ENCODE measurements around the gene PDXP. TPM values are rescaled to one million over a fixed set of nuclear protein-coding genes. Genes with fewer than 3 reads are reported as not detected.
"Not testable (repeated sequence)": the region's sequence is repeated elsewhere in the genome, so short reads cannot be mapped to it uniquely, and the experiment has no call there.

Gene PDXP
- total and polyA plus RNA-seq, 2 donors, result 8.9 to 25.0 TPM

DNA sequence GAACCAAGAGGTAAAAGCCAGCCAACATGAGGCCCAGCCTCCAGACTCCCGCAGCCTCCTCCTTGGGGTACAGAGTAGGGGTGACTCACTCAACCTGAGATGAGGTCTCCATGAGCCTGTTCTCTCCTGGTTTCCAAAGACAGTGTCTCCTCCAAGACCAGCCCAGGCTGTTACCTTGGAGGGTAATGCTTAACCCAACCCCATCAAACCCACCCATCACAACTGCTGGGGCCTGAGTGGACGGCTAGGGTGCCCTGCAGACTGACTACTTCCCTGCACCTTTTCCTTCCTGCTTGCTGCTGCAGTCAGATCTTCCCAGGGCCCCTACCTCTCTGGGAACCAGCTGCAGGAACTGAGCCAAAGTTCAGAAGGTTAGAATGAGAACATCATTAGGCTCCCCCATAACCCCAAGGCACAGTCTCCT lies 22.5 kb downstream of the PDXP start:
- Histone ChIP-seq H3K27me3 (ENCODE audit: control insufficient read depth in 2 of 2, insufficient read depth in 1 of 2, low read length in 1 of 2) (peaks cover 0 to 2% of the 10 kb centered on the region in 2 donors), H3K36me3 (ENCODE audit: control insufficient read depth in 2 of 2, insufficient read depth in 2 of 2, low read length in 1 of 2) (peaks cover 0 to 3% of the 10 kb centered on the region in 2 donors), H3K4me1 (ENCODE audit: control insufficient read depth in 2 of 2, insufficient read depth in 2 of 2, low read length in 2 of 2) (peaks cover 11 to 39% of the 10 kb centered on the region in 2 donors), H3K27ac (ENCODE audit: low read depth in 1 of 2, low read length in 1 of 2) (peak overlapping the region in 1 of 2 donors; percentile 41), H3K9me3 (ENCODE audit: control insufficient read depth in 2 of 2, insufficient read depth in 1 of 2, low read length in 1 of 2) (peaks cover 0 to 4% of the 10 kb centered on the region in 2 donors), H3K4me3 (ENCODE audit: low read length in 2 of 2) (no peak overlapping the region)
- 92% methylated on average over 2 of the region's 2 CpGs for WGBS
- no peak for DNase-seq (ENCODE audit: low read depth in 6 of 9, low spot score in 9 of 9)

DNA sequence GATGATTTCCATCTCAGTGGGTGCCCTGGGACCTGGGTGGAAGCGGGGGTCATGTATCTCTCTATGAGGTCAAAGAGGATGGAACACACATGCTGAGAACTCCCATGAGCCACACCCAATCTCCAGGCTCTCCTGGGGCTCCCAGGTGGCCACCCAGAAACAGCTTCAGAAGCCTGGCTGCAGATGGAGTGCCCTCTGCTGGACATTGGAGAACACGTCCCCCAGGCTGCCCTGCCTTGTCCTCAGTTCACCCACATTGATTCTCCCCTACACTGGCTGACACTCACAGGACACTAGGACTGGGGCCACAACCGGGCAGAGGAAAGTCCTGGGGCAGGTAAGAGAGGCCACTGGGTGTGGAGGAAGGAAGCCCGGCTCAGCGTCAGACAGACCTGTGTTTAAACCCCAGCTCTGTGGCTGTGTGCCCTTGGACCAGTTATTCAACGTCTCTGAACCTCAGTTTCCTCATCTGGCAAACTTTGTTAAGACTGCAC lies 23.1 kb downstream of the PDXP start:
- H3K4me1 ChIP-seq (ENCODE audit: control insufficient read depth in 2 of 2, insufficient read depth in 2 of 2, low read length in 2 of 2), result peaks cover 8 to 34% of the 10 kb centered on the region in 2 donors
- peak overlapping the region in 1 of 2 donors; percentile 41 for H3K27ac ChIP-seq (ENCODE audit: low read depth in 1 of 2, low read length in 1 of 2)
- H3K9me3 ChIP-seq (ENCODE audit: control insufficient read depth in 2 of 2, insufficient read depth in 1 of 2, low read length in 1 of 2), result peaks cover 0 to 4% of the 10 kb centered on the region in 2 donors
- peaks cover 0 to 3% of the 10 kb centered on the region in 2 donors for H3K36me3 ChIP-seq (ENCODE audit: control insufficient read depth in 2 of 2, insufficient read depth in 2 of 2, low read length in 1 of 2)
- DNase-seq (ENCODE audit: low read depth in 6 of 9, low spot score in 9 of 9), result peak in 4 of 9 donors; percentile 55 to 83 (median 76)
- 37% methylated on average over 6 of the region's 6 CpGs for WGBS
- no peak overlapping the region for H3K4me3 ChIP-seq (ENCODE audit: low read length in 2 of 2)
- H3K27me3 ChIP-seq (ENCODE audit: control insufficient read depth in 2 of 2, insufficient read depth in 1 of 2, low read length in 1 of 2), result peaks cover 0 to 2% of the 10 kb centered on the region in 2 donors

DNA sequence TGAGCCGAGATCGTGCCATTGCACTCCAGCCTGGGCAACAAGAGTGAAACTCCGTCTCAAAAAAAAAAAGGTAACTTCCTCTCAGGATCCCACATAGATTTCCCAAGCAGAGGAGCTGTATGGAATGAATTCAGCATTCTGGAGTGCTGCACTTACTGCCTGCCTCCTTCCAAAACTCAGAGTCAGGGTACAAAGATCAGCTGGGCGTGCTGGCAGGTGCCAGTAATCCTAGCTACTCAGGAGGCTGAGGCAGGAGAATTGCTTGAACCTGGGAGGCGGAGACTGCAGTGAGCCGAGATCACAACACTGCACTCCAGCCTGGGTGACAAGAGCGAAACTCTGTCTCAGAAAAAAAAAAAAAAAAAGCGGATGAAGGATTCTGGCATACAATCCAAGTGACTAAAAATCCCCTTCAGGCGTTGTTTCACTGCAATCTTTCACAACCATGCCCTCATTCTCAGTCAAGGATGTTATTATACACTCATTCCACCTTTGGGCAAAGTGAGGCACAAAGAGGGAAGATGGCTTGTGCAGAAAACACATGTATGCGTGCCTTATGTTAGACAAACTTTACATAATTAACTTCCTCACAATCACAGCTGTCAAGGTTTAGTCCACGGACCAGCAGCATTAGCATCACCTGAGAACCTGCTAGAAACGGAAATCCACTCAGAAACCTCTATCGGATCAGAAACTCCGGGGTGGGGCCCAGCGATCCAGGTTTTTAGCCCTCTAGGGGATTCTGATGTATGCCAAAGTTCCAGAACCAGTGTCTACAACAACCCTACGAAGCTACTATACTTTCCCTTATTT lies 26.5 kb downstream of the PDXP start:
- no peaks in the 10 kb centered on the region for H3K27me3 ChIP-seq (ENCODE audit: control insufficient read depth in 2 of 2, insufficient read depth in 1 of 2, low read length in 1 of 2)
- no peak overlapping the region for H3K4me3 ChIP-seq (ENCODE audit: low read length in 2 of 2)
- peaks cover 9 to 26% of the 10 kb centered on the region in 2 donors for H3K4me1 ChIP-seq (ENCODE audit: control insufficient read depth in 2 of 2, insufficient read depth in 2 of 2, low read length in 2 of 2)
- H3K27ac ChIP-seq (ENCODE audit: low read depth in 1 of 2, low read length in 1 of 2), result no peak overlapping the region
- WGBS, result 93% methylated on average over 16 of the region's 16 CpGs
- H3K36me3 ChIP-seq (ENCODE audit: control insufficient read depth in 2 of 2, insufficient read depth in 2 of 2, low read length in 1 of 2), result peaks cover 15 to 18% of the 10 kb centered on the region in 2 donors
- no peak for DNase-seq (ENCODE audit: low read depth in 6 of 9, low spot score in 9 of 9)
- peaks cover 0 to 4% of the 10 kb centered on the region in 2 donors for H3K9me3 ChIP-seq (ENCODE audit: control insufficient read depth in 2 of 2, insufficient read depth in 1 of 2, low read length in 1 of 2)

GRCh38 chr22:37686002-37686982 lies 27.8 kb downstream of the PDXP start, which contains the start of gene NOL12:
Gene NOL12 (plus strand): TSS chr22:37686343. CDS start chr22:37686393, 50 bp downstream.
- peak within 1 kb of the TSS; percentile 38 to 56 for H3K27ac ChIP-seq (ENCODE audit: low read depth in 1 of 2, low read length in 1 of 2)
- H3K36me3 ChIP-seq (ENCODE audit: control insufficient read depth in 2 of 2, insufficient read depth in 2 of 2, low read length in 1 of 2), result peaks cover 26 to 27% of the 10 kb centered on the region in 2 donors
- WGBS, result 4% methylated on average over 62 of the region's 62 CpGs
- H3K27me3 ChIP-seq (ENCODE audit: control insufficient read depth in 2 of 2, insufficient read depth in 1 of 2, low read length in 1 of 2), result no peaks in the 10 kb centered on the region
- H3K4me1 ChIP-seq (ENCODE audit: control insufficient read depth in 2 of 2, insufficient read depth in 2 of 2, low read length in 2 of 2), result peaks cover 6 to 22% of the 10 kb centered on the region in 2 donors
- peak in 8 of 9 donors; percentile 68 to 93 (median 80) for DNase-seq (ENCODE audit: low read depth in 6 of 9, low spot score in 9 of 9)
- peaks cover 0 to 4% of the 10 kb centered on the region in 2 donors for H3K9me3 ChIP-seq (ENCODE audit: control insufficient read depth in 2 of 2, insufficient read depth in 1 of 2, low read length in 1 of 2)
- H3K4me3 ChIP-seq (ENCODE audit: low read length in 2 of 2), result peak within 1 kb of the TSS; percentile 88 to 93

DNA sequence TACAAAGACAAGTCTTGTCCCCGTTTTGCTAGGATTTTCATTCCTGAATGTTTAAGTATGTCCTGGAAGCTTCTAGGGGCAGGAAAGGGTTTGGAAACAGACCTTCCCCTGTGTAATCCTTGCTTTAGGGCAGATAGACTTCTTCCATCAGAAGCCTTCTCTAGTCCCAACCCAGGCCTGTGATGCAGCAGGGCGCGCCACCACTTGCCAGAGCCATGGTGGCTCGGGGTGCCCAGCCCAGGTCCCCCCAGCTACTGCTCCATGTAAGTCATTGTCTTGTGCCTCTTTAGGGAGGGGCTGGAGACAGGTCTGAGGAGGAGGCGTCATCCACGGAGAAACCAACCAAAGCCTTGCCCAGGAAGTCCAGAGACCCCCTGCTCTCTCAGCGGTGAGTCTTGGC lies 31.9 kb downstream of the PDXP start:
- no peaks in the 10 kb centered on the region for H3K27me3 ChIP-seq (ENCODE audit: control insufficient read depth in 2 of 2, insufficient read depth in 1 of 2, low read length in 1 of 2)
- no peaks in the 10 kb centered on the region for H3K9me3 ChIP-seq (ENCODE audit: control insufficient read depth in 2 of 2, insufficient read depth in 1 of 2, low read length in 1 of 2)
- no peak overlapping the region for H3K4me3 ChIP-seq (ENCODE audit: low read length in 2 of 2)
- WGBS, result 99% methylated on average over 7 of the region's 7 CpGs
- DNase-seq (ENCODE audit: low read depth in 6 of 9, low spot score in 9 of 9), result no peak
- peaks cover 5 to 16% of the 10 kb centered on the region in 2 donors for H3K4me1 ChIP-seq (ENCODE audit: control insufficient read depth in 2 of 2, insufficient read depth in 2 of 2, low read length in 2 of 2)
- peaks cover 57 to 61% of the 10 kb centered on the region in 2 donors for H3K36me3 ChIP-seq (ENCODE audit: control insufficient read depth in 2 of 2, insufficient read depth in 2 of 2, low read length in 1 of 2)
- no peak overlapping the region for H3K27ac ChIP-seq (ENCODE audit: low read depth in 1 of 2, low read length in 1 of 2)

- 98% methylated on average over 18 of the region's 18 CpGs for WGBS
- H3K27ac ChIP-seq (ENCODE audit: low read depth in 1 of 2, low read length in 1 of 2), result no peak overlapping the region
- H3K4me3 ChIP-seq (ENCODE audit: low read length in 2 of 2), result no peak overlapping the region
- DNase-seq (ENCODE audit: low read depth in 6 of 9, low spot score in 9 of 9), result no peak
- peaks cover 57 to 61% of the 10 kb centered on the region in 2 donors for H3K36me3 ChIP-seq (ENCODE audit: control insufficient read depth in 2 of 2, insufficient read depth in 2 of 2, low read length in 1 of 2)
- H3K4me1 ChIP-seq (ENCODE audit: control insufficient read depth in 2 of 2, insufficient read depth in 2 of 2, low read length in 2 of 2), result peaks cover 4 to 11% of the 10 kb centered on the region in 2 donors
- no peaks in the 10 kb centered on the region for H3K9me3 ChIP-seq (ENCODE audit: control insufficient read depth in 2 of 2, insufficient read depth in 1 of 2, low read length in 1 of 2)
- H3K27me3 ChIP-seq (ENCODE audit: control insufficient read depth in 2 of 2, insufficient read depth in 1 of 2, low read length in 1 of 2), result no peaks in the 10 kb centered on the region
Measured at GRCh38 chr22:37690901-37691504, 32.5 kb downstream of the PDXP start.

- Histone ChIP-seq H3K4me3 (ENCODE audit: low read length in 2 of 2) (no peak overlapping the region), H3K27ac (ENCODE audit: low read depth in 1 of 2, low read length in 1 of 2) (no peak overlapping the region), H3K36me3 (ENCODE audit: control insufficient read depth in 2 of 2, insufficient read depth in 2 of 2, low read length in 1 of 2) (peaks cover 57 to 61% of the 10 kb centered on the region in 2 donors), H3K27me3 (ENCODE audit: control insufficient read depth in 2 of 2, insufficient read depth in 1 of 2, low read length in 1 of 2) (no peaks in the 10 kb centered on the region), H3K4me1 (ENCODE audit: control insufficient read depth in 2 of 2, insufficient read depth in 2 of 2, low read length in 2 of 2) (peaks cover 3 to 15% of the 10 kb centered on the region in 2 donors), H3K9me3 (ENCODE audit: control insufficient read depth in 2 of 2, insufficient read depth in 1 of 2, low read length in 1 of 2) (no peaks in the 10 kb centered on the region)
- no peak for DNase-seq (ENCODE audit: low read depth in 6 of 9, low spot score in 9 of 9)
- 97% methylated on average over 15 of the region's 15 CpGs for WGBS
Measured at GRCh38 chr22:37692627-37693285, 34.2 kb downstream of the PDXP start.

GRCh38 chr22:37694131-37694530 lies 35.6 kb downstream of the PDXP start:
- H3K4me3 ChIP-seq (ENCODE audit: low read length in 2 of 2); H3K27ac ChIP-seq (ENCODE audit: low read depth in 1 of 2, low read length in 1 of 2); H3K27me3 ChIP-seq (ENCODE audit: control insufficient read depth in 2 of 2, insufficient read depth in 1 of 2, low read length in 1 of 2); DNase-seq (ENCODE audit: low read depth in 6 of 9, low spot score in 9 of 9); H3K9me3 ChIP-seq (ENCODE audit: control insufficient read depth in 2 of 2, insufficient read depth in 1 of 2, low read length in 1 of 2): not testable (repeated sequence)
- H3K4me1 ChIP-seq (ENCODE audit: control insufficient read depth in 2 of 2, insufficient read depth in 2 of 2, low read length in 2 of 2), result peaks cover 3 to 15% of the 10 kb centered on the region in 2 donors
- WGBS, result 99% methylated on average over 7 of the region's 7 CpGs
- peaks cover 44 to 48% of the 10 kb centered on the region in 2 donors for H3K36me3 ChIP-seq (ENCODE audit: control insufficient read depth in 2 of 2, insufficient read depth in 2 of 2, low read length in 1 of 2)

Measured in thymus (tissue), 11 donors.